NCI-H82 treated with DMSO at 0.1 percent for 48 hours (cell line): ENCODE measurements around the gene SCAP.
"Not testable (repeated sequence)": the region's sequence is repeated elsewhere in the genome, so short reads cannot be mapped to it uniquely, and the experiment has no call there.

Source experiments
- DNase-seq: peaks from one replicate; lab custom pipeline; 2025; ENCODE audit not compliant: unreplicated experiment; lab: John Stamatoyannopoulos, UW

SCAP gene

DNA sequence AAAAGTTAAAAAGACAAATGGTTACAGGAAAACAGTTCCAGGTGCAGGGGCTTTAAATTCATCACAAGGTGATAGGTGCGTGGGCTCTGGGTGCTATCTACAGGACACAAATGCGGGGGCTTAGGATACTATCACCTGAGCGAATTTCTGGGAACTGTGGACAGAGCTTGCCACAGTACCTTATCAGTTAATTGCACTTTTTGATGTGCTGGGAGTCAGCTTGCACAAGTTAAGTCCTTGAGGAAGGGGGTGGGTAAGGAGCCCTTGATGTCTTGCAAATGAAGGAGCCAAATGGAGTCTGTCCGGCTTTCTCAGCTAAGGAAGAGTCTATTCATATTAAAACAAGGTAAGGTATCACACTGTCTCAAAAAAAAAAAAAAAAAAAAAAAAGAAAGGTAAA is 6.0 kb upstream of the SCAP start:
- DNase-seq = not testable (repeated sequence)

DNA sequence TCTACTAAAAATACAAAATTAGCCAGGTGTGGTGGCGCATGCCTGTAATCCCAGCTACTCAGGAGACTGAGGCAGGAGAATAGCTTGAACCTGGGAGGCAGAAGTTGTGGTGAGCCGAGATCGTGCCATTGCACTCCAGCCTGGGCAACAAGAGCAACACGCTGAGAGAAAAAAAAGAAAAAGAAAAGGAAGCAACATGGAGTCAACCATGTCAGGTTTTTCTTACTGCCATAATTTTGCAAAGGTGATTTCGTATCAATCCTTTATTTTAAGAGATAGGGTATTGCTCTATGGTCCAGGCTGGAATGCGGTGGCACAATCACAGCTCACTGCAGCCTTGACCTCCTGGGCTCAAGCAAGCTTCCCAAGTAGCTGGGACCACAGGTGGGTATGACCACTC is 4.5 kb upstream of the SCAP start:
- DNase-seq = not testable (repeated sequence)

DNA sequence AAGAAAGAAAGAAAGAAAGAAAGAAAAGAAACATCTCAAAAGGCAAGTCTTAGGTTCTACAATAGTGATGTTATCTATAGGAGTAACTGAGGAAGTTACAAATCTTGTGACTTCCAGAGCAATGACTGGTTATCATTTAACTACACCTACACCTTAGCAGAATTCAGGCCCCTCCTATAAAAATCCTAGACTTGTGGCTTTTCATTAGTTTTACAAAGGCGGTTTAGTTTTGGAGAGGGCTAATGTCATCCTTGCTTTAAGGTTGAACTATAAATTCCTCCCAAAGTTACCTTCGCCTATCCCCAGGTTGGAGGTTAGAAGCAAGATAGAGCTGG is 4.1 kb upstream of the SCAP start:
- DNase-seq = no peak

DNA sequence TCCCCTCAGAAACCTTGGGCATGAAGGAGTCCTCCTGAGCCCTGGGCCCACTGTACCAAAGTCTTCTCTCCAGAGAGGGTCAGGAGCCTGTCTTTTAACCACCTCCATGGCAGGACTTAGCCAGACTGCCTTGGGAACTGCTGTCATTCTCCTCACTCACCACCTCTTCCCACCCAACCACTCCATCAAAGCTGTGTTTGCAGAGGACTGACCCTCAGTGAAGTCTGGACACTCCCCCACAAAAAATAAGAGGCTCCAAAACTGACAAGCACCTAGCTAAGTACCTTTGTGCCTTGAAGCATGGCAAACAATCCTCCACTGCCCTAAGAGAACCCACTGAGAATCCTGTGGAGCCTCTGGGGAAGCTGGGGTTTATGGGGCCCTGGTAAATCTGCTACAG is 2.3 kb upstream of the SCAP start:
- DNase-seq = no peak

DNA sequence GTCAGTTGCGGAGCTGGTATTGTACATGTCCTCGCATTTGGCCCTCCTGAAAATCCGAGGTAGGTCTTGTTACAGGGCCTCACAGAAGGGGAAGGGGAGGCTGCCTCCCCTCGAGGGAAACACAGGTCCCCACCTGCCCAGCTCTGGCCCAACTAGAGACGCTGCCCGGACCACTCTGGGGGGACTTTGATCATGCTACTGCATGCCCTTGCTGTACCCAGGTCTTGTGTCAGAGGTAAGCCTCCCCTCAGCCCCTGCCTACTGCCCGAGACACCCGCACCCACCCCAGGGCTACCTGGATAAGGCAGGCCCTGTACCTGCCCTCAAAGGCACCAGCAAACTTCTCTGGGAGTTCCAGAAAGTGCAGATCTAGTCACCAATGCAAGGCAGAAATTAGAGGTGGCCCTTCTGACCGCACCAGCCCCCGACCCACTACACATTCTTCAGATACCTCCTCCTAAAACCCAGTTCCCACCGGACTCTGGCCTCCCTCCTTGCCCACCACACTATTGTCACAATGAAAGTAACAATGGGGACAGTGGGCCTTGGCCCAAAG is 981 bp upstream of the SCAP start:
- DNase-seq = no peak

DNA sequence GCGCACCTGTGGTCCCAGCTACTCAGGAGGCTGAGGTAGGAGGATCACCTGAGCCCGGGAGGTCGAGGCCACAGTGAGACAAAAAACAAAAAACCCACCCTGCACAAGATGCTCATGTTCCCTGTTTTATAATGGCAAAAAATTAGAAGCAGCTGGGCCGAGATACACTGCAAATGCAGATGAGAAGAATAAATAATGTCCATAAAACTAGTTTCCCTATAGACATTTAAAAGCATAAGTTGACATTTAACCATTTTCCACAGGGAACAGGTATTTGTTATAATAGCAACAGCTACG is 537 bp upstream of the SCAP start:
- no peak for DNase-seq

DNA sequence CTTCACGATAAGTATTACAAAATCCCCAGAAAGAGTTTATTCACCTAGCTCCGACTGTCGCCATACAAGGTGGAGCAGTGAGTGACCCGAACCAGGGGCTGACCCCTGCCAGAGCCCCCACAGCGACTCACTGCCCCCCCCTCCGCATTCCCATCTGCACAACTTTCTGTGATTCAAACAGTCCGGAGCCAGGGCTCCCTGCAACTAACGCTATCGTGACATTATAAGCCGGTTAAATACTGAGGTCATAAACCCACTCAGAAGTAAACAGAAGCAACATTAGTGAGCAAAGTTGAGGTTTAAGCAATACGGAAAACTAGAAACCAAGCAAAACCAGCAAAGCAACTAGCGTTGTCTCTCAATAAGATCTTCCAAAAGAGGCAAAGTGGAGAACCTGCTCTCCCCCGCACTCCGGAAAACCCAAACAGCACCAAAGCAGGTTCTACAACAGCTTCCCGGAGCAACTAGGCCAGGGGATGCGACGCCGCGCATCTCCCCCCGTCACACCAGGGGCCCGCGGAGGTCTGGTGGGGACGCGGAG is 642 bp downstream of the SCAP start:
- DNase-seq = no peak

DNA sequence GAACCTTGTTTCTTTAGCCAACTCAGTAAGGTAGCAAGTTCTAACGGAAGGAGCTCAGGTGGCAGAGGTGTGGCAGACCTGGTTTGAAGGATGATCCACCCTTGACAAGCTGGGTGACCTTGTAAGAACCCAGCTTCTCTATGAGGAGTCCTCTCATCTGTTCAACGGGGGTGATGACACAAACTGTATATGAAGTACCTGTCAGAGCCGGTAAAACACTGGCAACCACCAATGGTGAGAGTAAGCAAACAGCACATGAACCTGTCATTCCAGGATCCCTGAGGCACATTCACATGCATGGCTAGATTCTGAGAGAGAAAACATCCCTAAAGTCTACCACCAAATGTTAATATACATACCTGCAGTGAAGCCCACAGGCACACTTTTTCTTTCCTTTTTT is 2.4 kb downstream of the SCAP start:
- DNase-seq = no peak

DNA sequence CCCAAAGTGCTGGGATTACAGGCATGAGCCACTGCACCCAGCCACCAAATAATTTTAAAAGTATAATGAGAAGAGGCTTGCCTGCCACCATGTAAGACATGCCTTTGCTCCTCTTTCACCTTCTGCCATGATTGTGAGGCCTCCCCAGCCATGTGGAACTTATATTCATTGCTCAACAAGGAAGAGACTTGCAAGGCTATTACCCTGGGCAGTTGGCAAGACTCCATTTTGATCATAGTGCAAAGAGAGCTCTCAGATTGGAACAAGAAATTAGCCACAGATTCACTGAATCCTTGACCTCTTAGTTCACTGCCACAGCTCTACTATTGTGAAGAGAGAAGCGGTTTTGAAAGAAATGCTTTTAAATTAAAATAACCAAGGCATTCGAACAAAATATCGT is 6.1 kb downstream of the SCAP start:
- no peak for DNase-seq

DNA sequence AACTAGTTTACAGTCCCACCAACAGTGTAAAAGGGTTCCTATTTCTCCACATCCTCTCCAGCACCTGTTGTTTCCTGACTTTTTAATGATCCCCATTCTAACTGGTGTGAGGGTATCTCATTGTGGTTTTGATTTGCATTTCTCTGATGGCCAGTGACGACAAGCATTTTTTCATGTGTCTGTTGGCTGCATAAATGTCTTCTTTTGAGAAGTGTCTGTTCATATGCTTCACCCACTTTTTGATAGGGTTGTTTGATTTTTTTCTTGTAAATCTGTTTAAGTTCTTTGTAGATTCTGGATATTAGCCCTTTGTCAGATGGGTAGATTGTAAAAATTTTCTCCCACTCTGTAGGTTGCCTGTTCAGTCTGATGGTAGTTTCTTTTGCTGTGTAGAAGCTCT is 7.4 kb downstream of the SCAP start:
- DNase-seq = not testable (repeated sequence)

DNA sequence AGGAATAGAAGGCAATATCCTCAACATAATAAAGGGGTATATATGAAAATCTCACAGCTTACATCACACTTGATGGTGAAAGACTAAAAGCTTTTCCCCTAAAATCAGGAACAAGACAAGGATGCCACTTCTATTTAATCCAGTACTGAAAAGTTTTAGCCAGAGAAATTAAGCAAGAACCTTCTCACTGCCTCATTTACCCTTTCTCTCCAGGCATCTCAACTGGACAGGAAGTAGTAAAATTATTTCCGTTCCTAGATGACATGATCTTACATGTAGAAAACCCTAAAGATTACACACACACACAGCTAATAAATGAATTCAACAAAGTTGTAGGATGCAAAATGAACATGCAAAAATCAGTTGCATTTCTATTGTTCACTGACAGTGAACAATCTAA is 11.2 kb downstream of the SCAP start:
- DNase-seq = no peak

DNA sequence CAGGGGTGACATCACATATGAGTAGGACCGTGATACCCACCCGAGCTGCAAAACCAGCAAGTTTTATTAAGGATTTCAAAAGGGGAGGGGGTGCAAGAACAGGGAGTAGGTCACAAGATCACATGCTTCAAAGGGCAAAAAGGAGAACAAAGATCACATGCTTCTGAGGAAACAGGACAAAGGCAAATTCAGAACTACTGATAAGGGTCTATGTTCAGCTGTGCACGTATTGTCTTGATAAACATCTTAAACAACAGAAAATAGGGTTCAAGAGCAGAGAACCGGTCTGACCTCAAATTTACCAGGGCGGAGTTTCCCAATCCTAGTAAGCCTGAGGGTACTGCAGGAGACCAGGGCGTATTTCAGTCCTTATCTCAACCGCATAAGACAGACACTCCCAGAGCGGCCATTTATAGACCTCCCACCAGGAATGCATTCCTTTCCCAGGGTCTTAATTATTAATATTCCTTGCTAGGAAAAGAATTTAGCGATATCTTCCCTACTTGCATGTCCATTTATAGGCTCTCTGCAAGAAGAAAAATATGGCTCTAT is 16.1 kb downstream of the SCAP start:
- not testable (repeated sequence) for DNase-seq

DNA sequence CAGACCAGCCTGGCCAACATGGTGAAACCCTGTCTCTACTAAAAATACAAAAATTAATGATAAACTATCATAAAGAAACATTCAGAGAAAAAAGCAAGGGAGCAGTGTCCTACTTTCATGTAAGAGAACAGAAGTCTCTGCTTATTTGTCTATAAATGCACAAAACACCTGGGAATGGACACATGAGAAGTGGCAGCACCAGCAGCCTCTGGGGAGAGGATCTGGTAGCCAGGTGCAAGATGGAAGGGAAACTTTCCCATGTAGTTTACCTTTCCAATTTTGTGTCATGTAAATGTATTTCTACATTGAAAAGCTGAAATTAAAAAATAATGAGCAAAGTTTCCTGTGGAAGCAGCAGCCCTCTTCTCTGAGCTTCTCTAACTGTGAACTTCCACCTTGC is 18.8 kb downstream of the SCAP start:
- no peak for DNase-seq

DNA sequence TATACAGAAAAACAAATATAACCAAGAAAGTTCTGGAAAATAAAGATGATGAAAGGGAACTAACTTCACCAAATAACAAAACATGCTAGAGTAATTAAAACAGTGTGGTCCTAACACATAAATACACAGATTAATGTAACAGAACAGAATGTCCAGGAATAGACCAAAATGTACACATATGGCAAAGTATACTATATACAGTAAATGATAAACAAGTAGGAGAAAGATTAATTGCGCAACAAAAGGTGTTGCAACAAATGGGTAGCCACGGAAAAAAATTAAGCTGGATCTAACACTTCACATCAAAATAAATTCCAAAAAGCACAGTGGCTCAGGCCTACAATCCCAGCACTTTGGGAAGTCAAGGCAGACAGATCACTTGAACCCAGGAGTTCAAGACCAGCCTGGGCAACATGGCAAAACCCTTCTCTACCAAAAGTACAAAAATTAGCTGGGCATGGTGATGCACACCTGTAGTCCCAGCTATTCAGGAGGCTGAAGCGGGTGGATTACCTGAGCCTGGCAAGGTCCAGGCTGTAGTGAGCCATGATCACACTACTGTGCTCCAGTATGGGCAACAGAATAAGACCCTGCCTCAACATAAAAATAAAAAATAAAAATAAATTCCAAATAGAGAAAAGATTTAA is 19.8 kb downstream of the SCAP start:
- DNase-seq = no peak

DNA sequence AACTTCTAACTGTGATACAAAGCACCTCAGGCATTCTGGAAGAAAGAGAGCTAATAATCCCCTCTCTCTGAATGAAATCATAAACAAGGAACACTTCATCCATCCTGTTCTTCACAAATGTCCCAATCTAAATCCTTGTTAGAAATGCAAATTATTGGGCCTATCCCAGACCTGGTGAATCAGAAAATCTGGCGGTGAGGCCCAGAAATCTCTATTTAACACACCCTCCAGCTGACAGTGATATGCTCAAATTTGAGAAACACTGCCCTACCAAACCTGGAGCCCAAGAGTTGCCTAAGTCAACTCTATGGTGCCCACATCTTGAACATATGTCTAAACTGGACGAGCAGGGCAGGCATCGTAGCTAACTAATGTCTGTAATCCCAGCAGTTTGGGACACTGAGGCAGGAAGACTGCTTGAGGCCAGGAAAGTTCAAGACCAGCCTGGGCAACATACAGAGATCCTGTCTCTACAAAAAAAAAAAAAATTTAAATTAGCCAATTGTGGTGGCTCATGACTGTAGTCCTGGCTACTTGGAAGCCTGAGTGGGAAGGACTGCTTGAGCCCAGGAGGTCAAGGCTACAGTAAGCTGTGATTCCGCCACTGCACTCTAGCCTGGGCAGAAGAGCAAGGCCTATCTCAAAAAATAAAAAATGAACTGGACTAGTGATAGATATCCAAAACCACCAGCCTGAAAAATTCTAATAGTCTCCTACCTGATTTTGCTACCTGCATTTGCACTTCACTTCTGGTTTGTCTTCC is 23.1 kb downstream of the SCAP start:
- DNase-seq = no peak

DNA sequence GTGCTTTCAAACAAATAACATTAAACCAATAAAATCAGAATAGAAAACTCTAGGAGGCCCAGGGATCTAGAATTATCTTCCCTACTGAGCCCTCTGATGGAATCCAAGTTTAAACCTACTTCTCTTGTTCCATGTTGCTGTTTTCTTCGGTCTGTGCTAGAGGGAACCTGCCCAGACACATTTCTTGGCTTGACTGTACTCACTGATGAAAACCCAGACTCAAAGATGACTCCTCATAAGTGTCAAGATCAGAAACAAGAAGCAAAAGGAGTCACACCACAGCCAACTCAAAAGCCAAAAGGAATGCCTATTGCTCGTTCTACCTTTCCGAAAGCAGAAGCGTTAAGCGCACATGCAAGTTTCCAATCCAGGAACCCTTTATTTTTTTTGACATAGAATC is 31.6 kb downstream of the SCAP start:
- DNase-seq = no peak

DNA sequence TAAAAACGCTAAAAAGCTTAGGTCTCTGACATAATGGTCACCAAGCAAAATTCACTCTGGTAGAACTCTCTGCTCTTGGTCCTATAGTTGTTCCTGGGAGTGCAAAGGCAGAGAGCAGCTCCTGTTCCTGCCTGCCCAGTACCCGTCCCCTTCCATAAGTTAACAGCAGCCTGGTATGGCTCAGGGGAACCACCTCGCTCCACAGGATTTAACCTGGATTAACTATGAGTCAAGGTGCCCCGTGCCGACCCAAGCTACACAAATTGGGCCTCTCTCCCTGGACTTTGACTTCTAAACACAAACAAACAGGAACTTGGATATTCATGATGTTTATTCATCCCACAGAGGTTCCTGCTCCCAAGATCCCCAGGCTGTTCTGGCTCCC is 32.1 kb downstream of the SCAP start:
- no peak for DNase-seq

DNA sequence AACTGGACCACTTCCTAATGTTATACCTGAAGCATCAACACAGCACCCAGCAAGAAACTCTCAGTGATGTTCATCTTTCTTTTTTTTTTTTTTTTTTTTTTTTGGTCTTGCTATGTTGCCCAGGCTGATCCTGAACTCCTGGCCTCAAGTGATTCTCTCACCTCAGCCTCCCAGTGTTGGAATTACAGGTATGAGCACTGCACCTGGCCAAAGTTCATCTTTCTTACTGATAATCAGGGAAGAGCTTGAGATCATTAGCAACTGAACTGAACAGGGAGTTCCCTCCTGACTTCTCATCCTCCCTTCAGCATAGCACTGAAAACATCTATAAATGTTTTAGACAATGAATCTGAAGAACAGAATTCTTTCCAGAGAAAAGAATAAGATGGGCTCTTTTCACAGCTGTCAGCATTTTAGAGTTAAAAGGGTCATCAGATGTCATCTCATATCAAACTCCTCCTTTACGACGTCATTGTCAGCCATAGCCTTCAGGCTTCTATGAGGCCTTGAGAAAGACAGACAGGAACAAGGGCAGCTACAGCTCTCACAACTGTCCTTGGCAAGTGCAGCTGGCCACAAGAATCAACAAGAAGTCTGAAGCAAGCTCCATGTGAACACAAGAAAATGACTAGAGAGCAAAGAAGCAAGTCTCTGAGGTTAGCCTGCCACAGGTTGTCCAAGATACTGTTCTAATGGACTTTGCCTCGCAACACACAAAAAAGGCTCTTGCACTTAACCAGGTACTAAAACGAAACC is 33.8 kb downstream of the SCAP start:
- no peak for DNase-seq

DNA sequence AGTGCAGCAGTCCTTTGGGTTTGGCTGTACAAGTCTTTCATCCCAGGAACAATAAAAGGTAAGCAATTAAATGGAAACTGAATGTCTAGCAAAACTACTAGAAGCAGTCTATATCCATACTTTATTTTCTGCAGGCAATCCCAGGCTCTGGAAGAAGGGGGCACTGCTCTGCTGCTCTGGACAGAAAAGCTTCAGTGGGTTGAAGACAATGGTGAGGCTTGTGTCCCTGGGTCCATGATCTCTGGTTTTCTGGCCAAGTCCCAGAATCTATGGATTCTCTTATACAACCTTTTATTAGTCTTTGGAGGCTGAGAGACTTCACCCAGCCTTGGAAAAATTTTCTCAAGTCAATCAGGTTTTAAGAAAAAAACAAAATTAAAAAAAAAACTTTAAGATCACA is 35.6 kb downstream of the SCAP start:
- DNase-seq = no peak

DNA sequence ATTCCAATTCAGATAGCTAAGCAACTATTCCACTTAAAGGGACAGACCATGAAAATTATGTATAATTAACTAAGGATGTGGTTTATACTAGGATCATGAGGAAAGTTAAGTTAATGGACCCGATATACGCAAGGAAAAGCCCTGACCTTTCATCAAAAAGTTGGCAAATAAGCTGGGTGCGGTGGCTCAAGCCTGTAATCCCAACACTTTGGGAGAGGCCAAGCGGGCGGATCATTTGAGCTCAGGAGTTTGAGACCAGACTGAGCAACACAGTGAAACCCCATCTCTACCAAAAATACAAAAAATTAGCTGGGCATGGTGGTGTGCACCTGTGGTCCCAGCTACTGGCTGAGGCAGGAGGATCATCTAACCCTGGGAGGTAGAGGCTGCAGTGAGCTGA is 39.6 kb downstream of the SCAP start:
- no peak for DNase-seq

DNA sequence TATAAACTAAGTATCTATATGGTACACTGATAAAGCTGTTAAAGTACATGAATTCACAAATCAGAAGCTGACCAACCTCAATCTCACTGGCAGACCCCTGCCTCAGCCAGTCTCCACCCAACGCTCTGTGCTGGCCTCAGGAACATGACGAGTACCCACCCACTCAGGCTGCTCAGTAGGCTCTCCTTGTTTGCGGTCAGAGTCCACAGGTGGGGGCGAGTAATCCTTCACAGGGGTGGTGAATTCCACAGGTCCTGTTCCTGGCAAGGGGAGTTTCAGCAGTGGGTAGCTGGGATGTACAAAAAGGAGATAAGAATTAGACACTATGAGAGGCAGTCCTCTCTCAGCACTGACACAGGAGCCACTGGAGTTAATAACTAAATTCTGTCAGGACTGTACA is 40.9 kb downstream of the SCAP start:
- no peak for DNase-seq

DNA sequence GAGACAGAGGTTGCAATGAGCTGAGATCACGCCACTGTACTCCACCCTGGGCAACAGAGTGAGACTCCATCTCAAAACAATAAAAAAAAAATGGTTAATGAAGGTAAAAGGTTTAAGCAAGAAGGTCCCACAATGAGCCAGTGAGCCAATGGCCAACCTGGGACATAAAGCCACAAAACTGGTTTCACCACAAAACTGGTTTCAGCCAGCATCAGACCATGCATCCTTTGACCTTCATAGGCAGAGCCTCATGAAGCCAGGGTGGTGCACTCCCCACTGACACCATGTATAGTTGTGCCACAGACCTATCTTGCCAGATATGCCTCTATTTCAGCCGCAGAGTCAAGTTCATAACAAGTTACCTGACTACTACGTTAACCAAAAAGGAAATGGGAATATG is 41.9 kb downstream of the SCAP start:
- DNase-seq = no peak
